Skeletal muscle satellite cell (primary cell): Measurements from ENCODE around the gene GDF2.

Experiments
- H3K27me3 ChIP-seq: 2 replicates; pipeline ENCODE4 v1.7.0; 2013; ENCODE audit warnings: low read length; ENCODE audit not compliant: control insufficient read depth, insufficient read depth
- H3K36me3 ChIP-seq: 2 replicates; pipeline ENCODE4 v1.7.0; 2013; ENCODE audit warnings: mild to moderate bottlenecking, control low read depth, low read length; ENCODE audit not compliant: insufficient read depth
- H3K4me1 ChIP-seq: 2 replicates; pipeline ENCODE4 v1.7.0; 2013; ENCODE audit warnings: low read length; ENCODE audit not compliant: control insufficient read depth, insufficient read depth
- H3K4me2 ChIP-seq: 2 replicates; pipeline ENCODE4 v1.7.0; 2013; ENCODE audit warnings: mild to moderate bottlenecking, low read length
- H3K4me3 ChIP-seq: 2 replicates; pipeline ENCODE4 v1.7.0; 2013; ENCODE audit warnings: low read length
- H3K9ac ChIP-seq: 2 replicates; pipeline ENCODE4 v1.7.0; 2013; ENCODE audit warnings: mild to moderate bottlenecking, low read depth, low read length, moderate library complexity
- H3K9me3 ChIP-seq: replicated peaks from 2 replicates; pipeline ENCODE4 v1.7.0; 2013; ENCODE audit warnings: mild to moderate bottlenecking, control low read depth, low read length

Gene GDF2

GRCh38 chr10:47285381-47286115 is 36.7 kb upstream of the GDF2 start:
- no peaks in the 10 kb centered on the region for H3K4me1 ChIP-seq
- peaks cover 4% of the 10 kb centered on the region for H3K27me3 ChIP-seq
- no peak overlapping the region for H3K4me2 ChIP-seq
- H3K4me3 ChIP-seq, result no peak overlapping the region
- no peak overlapping the region for H3K9ac ChIP-seq
- H3K9me3 ChIP-seq, result no peaks in the 10 kb centered on the region
- H3K36me3 ChIP-seq, result no peaks in the 10 kb centered on the region

- H3K9me3 ChIP-seq, result no peaks in the 10 kb centered on the region
- no peak overlapping the region for H3K4me3 ChIP-seq
- no peak overlapping the region for H3K4me2 ChIP-seq
- no peaks in the 10 kb centered on the region for H3K36me3 ChIP-seq
- H3K4me1 ChIP-seq, result no peaks in the 10 kb centered on the region
- H3K9ac ChIP-seq, result no peak overlapping the region
- H3K27me3 ChIP-seq, result peaks cover 4% of the 10 kb centered on the region
Observed at GRCh38 chr10:47286116-47286505, 36.1 kb upstream of the GDF2 start.

DNA sequence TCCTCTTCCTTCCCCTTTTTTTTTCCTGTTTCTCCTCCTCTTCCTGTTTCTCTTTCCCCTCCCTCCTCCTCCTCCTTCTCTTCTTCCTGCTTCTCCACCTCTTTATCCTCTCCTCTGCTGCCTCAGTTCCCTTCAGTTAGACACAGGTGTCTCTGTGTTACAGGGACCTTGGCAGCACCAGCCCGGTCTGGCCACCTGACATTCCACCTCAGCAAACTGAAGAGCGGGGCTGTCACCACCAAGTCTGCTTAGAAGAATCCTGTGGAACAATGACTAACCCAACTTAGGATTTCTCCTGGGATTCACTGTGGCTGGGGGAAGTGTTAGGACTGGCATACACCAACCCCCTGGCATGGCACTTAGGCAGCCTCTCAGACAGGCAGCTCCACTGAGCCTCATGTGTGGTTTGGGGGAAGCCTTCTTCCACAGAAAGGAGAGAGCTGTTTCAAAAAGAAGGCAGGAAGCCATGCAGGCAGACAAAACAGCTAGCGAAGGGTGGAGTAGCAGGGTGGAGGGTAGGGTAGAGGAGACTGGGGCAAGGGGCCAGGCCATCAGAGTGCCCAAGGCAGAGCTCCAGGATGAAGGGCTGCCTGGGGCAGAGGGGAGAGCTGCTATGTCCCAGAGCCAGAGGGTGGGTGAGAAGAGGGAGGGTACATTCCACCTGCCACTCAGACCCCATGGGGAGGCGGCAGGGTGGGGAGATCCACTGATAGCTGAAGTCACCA is 35.5 kb upstream of the GDF2 start:
- Histone ChIP-seq H3K4me1 (no peaks in the 10 kb centered on the region), H3K4me3 (no peak overlapping the region), H3K36me3 (no peaks in the 10 kb centered on the region), H3K4me2 (no peak overlapping the region), H3K9me3 (no peaks in the 10 kb centered on the region), H3K9ac (no peak overlapping the region), H3K27me3 (peaks cover 4% of the 10 kb centered on the region)

GRCh38 chr10:47287365-47287802 is 34.9 kb upstream of the GDF2 start:
- Histone ChIP-seq H3K9me3 (no peaks in the 10 kb centered on the region), H3K4me3 (no peak overlapping the region), H3K27me3 (peaks cover 4% of the 10 kb centered on the region), H3K4me1 (no peaks in the 10 kb centered on the region), H3K9ac (no peak overlapping the region), H3K4me2 (no peak overlapping the region), H3K36me3 (no peaks in the 10 kb centered on the region)

- no peak overlapping the region for H3K4me2 ChIP-seq
- no peaks in the 10 kb centered on the region for H3K36me3 ChIP-seq
- H3K9me3 ChIP-seq, result no peaks in the 10 kb centered on the region
- no peaks in the 10 kb centered on the region for H3K4me1 ChIP-seq
- peaks cover 4% of the 10 kb centered on the region for H3K27me3 ChIP-seq
- H3K4me3 ChIP-seq, result no peak overlapping the region
- no peak overlapping the region for H3K9ac ChIP-seq
Observed at GRCh38 chr10:47287805-47288204, 34.4 kb upstream of the GDF2 start.

DNA sequence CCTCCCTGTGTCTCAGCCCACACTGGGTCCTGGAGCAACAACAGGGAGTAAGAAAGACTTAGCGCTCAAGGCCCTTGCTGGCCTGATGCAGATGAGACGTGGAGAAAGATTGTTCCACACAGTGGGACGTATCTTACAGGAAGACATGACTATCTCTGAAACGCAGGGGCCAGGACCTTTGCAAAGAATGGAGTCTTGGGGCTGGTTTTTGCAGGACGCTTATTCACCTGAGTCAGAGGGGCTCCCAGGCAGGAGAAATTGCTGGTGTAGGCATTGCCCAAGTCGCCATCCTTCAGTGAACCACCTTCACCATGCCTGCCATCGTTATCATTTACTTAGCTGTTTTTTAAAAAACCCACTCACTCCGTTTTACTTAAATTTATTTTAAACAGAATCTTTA is 34.0 kb upstream of the GDF2 start:
- Histone ChIP-seq H3K4me3 (no peak overlapping the region), H3K27me3 (peaks cover 4% of the 10 kb centered on the region), H3K4me1 (no peaks in the 10 kb centered on the region), H3K36me3 (no peaks in the 10 kb centered on the region), H3K4me2 (no peak overlapping the region), H3K9me3 (no peaks in the 10 kb centered on the region), H3K9ac (no peak overlapping the region)

- Histone ChIP-seq H3K27me3 (peaks cover 10% of the 10 kb centered on the region), H3K4me1 (no peaks in the 10 kb centered on the region), H3K9ac (no peak overlapping the region), H3K4me2 (no peak overlapping the region), H3K36me3 (no peaks in the 10 kb centered on the region), H3K4me3 (no peak overlapping the region), H3K9me3 (no peaks in the 10 kb centered on the region)
Observed at GRCh38 chr10:47288916-47289495, 33.2 kb upstream of the GDF2 start.

DNA sequence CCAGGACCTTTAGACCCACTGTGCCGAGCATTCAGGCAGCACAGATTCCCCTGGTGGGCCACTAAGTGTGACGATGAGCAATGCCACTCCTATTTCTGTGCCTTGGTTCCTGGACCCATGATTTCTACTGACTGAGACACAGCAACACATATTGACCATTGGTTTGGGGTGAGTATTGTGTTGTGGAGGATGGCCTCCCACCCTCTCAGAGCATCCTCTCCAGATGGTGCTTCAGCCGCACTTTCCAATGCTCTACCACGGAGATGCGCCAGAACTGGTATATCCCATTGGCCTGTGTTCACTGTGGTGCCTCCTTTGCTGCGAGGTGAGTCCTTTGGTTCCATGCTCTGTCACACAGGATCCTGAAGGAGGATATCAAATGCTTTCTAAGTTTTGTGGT is 32.3 kb upstream of the GDF2 start:
- Histone ChIP-seq H3K4me3 (no peak overlapping the region), H3K4me2 (no peak overlapping the region), H3K27me3 (peaks cover 11% of the 10 kb centered on the region), H3K9me3 (no peaks in the 10 kb centered on the region), H3K9ac (no peak overlapping the region), H3K36me3 (no peaks in the 10 kb centered on the region), H3K4me1 (no peaks in the 10 kb centered on the region)

- no peak overlapping the region for H3K4me3 ChIP-seq
- H3K4me2 ChIP-seq, result no peak overlapping the region
- H3K9me3 ChIP-seq, result no peaks in the 10 kb centered on the region
- no peaks in the 10 kb centered on the region for H3K4me1 ChIP-seq
- H3K36me3 ChIP-seq, result no peaks in the 10 kb centered on the region
- H3K27me3 ChIP-seq, result peaks cover 15% of the 10 kb centered on the region
- H3K9ac ChIP-seq, result no peak overlapping the region
Observed at GRCh38 chr10:47290338-47290737, 31.9 kb upstream of the GDF2 start.

- Histone ChIP-seq H3K9ac (no peak overlapping the region), H3K4me3 (no peak overlapping the region), H3K9me3 (no peaks in the 10 kb centered on the region), H3K36me3 (no peaks in the 10 kb centered on the region), H3K27me3 (peaks cover 28% of the 10 kb centered on the region), H3K4me1 (no peaks in the 10 kb centered on the region), H3K4me2 (no peak overlapping the region)
Observed at GRCh38 chr10:47291682-47292081, 30.6 kb upstream of the GDF2 start.

- no peak overlapping the region for H3K9ac ChIP-seq
- H3K4me3 ChIP-seq, result no peak overlapping the region
- H3K4me2 ChIP-seq, result no peak overlapping the region
- no peaks in the 10 kb centered on the region for H3K4me1 ChIP-seq
- peaks cover 47% of the 10 kb centered on the region for H3K27me3 ChIP-seq
- no peaks in the 10 kb centered on the region for H3K36me3 ChIP-seq
- H3K9me3 ChIP-seq, result no peaks in the 10 kb centered on the region
Observed at GRCh38 chr10:47294057-47294456, 28.2 kb upstream of the GDF2 start.
